Esophagus squamous epithelium (tissue), 4 donors: ENCODE results near the gene RAN.

Experiments
- POLR2A ChIP-seq, 4 donors: fragments of 450-650 bp; IDR thresholded peaks; one replicate each; pipeline ENCODE4 v1.6.1; 2017; ENCODE audit warnings: antibody characterized with exemption in 4 of 4, mild to moderate bottlenecking in 4 of 4, moderate library complexity in 3 of 4
- TF ChIP-seq, protein P1 (sequence below), 6 experiments: fragments of 450-650 bp in 4 of 6; fragments of 200-600 bp in 2 of 6; sonication (generic) in 2 of 6; IDR thresholded peaks; one replicate each; pipeline ENCODE4 v1.5.1; 2016 to 2019; ENCODE audit warnings: antibody characterized with exemption in 6 of 6, mild to moderate bottlenecking in 4 of 6, moderate library complexity in 4 of 6

DNA sequence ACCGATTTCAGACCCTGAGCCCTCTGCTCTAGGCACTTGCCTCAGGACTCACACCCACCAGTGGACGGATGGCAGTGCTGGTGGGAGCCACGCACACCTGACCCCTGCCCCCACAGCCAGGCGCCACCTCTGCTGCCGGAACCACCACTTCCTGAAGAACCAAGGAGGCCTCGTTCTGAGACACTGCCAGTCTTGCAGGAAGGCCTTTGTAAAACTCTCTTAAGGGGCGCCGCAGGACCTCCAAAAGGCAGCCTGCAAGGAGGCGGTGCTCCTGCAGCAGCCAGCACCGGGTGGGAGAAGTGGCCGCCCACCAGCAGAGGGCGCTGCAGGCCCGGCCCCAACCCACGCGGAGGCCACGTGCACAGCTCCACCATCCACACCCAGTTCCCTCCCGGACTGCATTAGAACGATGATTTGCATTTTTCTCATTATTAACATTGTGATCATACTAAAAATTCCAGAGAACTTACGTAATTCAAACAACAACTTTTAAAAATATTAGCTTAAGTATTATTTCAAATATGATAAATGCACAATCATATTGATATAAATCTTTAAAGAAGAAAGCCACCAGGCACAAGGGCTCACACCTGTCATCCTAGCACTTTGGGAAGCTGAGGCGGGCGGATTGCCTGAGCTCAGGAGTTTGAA, 45.6 kb upstream of the RAN start:
- TF ChIP-seq, protein P1, sequence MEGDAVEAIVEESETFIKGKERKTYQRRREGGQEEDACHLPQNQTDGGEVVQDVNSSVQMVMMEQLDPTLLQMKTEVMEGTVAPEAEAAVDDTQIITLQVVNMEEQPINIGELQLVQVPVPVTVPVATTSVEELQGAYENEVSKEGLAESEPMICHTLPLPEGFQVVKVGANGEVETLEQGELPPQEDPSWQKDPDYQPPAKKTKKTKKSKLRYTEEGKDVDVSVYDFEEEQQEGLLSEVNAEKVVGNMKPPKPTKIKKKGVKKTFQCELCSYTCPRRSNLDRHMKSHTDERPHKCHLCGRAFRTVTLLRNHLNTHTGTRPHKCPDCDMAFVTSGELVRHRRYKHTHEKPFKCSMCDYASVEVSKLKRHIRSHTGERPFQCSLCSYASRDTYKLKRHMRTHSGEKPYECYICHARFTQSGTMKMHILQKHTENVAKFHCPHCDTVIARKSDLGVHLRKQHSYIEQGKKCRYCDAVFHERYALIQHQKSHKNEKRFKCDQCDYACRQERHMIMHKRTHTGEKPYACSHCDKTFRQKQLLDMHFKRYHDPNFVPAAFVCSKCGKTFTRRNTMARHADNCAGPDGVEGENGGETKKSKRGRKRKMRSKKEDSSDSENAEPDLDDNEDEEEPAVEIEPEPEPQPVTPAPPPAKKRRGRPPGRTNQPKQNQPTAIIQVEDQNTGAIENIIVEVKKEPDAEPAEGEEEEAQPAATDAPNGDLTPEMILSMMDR (IDR thresholded peaks at IDR 0.05), result peak; percentile 36 to 66 (median 53)
- TF ChIP-seq POLR2A (IDR thresholded peaks at IDR 0.05), result no peak
